ENCODE results near the gene SH3BP4.

GRCh38 chr2:235056768-235057167, 105.0 kb downstream of the SH3BP4 start:
- TF ChIP-seq, protein P1, sequence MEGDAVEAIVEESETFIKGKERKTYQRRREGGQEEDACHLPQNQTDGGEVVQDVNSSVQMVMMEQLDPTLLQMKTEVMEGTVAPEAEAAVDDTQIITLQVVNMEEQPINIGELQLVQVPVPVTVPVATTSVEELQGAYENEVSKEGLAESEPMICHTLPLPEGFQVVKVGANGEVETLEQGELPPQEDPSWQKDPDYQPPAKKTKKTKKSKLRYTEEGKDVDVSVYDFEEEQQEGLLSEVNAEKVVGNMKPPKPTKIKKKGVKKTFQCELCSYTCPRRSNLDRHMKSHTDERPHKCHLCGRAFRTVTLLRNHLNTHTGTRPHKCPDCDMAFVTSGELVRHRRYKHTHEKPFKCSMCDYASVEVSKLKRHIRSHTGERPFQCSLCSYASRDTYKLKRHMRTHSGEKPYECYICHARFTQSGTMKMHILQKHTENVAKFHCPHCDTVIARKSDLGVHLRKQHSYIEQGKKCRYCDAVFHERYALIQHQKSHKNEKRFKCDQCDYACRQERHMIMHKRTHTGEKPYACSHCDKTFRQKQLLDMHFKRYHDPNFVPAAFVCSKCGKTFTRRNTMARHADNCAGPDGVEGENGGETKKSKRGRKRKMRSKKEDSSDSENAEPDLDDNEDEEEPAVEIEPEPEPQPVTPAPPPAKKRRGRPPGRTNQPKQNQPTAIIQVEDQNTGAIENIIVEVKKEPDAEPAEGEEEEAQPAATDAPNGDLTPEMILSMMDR (IDR thresholded peaks at IDR 0.05), result no peak
- no peak for TF ChIP-seq EZH2 (IDR thresholded peaks at IDR 0.05; ENCODE audit: borderline replicate concordance, insufficient read depth, low read depth, low read length, poor library complexity, severe bottlenecking)
